GM19397 (cell line): Measurements from ENCODE around the gene RPL38.
"Not testable (repeated sequence)": the region's sequence is repeated elsewhere in the genome, so short reads cannot be mapped to it uniquely, and the experiment has no call there.

Source experiments
- ATAC-seq: cut with Tn5 transposase; IDR thresholded peaks from one replicate; pipeline ENCODE4 v1.9.1; 2021; ENCODE audit warnings: mild to moderate bottlenecking, moderate library complexity; ENCODE audit not compliant: unreplicated experiment

The RPL38 gene

GRCh38 chr17:74182041-74182723, 21.3 kb upstream of the RPL38 start:
- no peak for ATAC-seq

DNA sequence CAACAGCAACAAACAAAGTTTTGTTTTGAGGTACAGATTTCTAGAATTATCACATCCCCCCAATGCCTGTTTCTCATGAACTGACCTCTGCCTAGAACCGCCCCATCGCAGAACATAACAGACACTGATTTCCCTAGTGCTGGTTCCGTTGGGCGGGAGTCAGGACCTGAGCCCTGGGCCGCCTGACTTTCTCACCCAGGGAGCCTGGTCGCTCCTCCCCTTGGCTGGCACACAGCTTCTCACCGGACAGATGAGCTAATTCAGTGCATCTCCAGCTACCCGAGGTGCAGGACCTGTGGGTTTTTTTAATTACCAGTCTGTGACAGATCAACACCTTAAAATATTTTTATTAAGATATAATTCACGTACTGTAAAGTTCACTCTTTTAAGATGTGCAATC, 20.1 kb upstream of the RPL38 start:
- ATAC-seq = no peak

- no peak for ATAC-seq
Measured at GRCh38 chr17:74185571-74186185, 17.8 kb upstream of the RPL38 start.

GRCh38 chr17:74186498-74186897, 17.0 kb upstream of the RPL38 start:
- no peak for ATAC-seq

DNA sequence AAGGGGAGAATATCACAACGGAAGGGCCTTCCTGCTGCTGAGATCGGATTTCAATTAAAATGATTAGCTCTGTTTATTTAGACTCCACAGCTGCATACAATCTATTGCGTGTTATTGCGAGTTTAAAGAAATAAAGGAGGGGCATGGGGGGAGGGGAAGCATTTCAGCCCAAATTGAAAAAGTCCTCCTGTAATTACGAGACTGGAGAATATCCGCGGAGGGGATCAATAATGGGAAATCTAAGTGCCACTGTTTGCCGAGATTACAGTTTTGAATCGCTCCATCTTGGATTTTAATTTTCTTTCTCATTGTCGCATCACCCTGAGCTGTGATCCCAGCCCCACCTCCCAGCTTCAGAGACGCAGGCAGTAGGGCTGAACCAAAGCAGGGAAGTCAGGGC, 15.7 kb upstream of the RPL38 start:
- no peak for ATAC-seq

- ATAC-seq = not testable (repeated sequence)
Measured at GRCh38 chr17:74188687-74189086, 14.8 kb upstream of the RPL38 start.

DNA sequence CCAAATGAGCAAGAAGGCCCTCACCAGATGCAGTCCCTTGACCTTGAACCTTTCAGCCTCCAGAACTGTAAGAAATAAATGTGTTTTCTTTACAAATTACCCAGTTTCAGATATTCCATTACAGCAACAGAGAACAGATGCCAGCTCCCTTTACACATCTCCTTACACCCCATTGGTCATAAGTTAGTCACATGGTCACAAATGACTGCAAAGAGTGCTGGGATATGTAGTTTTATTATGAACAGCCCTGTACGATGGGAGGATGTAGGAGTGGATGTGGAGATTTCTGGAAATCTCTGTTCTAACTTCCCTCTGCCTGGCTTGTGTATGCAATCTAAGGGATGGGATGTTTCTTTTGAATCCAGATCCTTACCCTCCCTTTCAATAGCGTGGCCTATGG, 13.3 kb upstream of the RPL38 start:
- ATAC-seq = no peak

DNA sequence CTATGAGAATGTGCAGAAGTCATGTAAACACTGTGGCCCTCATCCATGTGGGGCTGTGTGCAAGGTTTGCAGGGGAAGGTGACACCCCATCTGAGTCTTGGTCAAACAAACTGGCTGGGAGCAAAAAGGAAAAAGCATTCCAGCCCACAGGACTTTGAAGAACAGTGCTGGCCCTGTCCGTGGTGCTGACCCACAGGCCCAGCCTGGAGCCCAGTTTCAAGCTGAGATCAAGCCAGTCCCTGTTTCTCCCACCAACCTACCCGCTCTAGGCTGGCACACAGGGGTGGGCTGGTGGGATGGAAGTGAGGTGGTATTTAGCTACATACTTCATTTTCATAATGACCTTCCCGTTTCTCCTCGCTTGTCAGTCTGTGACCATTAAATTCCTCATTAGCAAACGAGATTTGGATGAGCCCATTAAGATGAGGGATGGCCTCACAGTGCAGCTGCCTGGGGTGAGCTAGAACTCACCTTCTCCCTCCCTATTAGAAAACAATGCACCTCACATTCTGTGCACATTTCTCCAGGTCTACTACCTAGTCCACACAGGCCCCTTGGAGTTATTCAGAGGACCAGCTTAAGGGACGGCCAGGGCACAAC, 12.6 kb upstream of the RPL38 start:
- no peak for ATAC-seq

DNA sequence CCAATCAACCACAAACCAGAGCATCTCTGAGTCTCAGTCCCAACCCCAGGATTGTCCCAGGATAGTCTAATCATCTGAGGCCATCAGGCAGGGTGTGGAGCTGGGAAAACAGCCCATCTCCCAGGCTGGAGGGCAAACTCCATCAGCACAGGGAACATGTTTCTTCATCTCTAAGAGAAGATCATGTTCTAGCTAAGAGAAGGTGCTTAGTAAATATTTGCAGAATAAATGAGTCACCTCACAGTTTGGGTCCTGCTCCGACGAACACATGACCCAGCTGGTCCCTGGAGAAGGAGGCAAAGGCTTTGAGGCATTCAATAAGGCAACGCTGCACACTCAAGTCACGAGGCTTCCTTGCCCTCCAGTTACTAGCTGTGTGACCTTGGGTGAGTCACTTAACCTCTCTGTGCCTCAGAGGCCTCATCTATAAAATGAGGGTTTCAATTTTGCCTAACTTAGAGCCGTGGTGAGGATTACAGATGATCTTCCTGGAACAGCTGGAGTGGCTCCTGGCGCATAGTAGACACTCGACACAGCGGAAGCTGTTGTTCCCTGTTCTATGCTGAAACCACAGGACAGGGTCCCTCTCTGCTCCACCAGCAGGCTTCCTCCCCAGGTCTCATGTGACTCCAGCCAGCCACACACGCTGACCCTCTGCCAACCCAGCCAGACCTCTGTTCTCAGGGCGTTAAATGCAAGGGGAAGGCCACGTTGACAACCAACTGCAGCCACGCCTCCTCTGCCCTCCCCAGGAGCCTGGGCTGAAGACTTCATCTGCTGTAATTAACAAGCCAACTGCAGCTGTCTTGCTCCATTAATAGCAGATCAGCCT, 10.3 kb upstream of the RPL38 start:
- ATAC-seq = no peak

GRCh38 chr17:74194682-74195081, 8.8 kb upstream of the RPL38 start:
- no peak for ATAC-seq

DNA sequence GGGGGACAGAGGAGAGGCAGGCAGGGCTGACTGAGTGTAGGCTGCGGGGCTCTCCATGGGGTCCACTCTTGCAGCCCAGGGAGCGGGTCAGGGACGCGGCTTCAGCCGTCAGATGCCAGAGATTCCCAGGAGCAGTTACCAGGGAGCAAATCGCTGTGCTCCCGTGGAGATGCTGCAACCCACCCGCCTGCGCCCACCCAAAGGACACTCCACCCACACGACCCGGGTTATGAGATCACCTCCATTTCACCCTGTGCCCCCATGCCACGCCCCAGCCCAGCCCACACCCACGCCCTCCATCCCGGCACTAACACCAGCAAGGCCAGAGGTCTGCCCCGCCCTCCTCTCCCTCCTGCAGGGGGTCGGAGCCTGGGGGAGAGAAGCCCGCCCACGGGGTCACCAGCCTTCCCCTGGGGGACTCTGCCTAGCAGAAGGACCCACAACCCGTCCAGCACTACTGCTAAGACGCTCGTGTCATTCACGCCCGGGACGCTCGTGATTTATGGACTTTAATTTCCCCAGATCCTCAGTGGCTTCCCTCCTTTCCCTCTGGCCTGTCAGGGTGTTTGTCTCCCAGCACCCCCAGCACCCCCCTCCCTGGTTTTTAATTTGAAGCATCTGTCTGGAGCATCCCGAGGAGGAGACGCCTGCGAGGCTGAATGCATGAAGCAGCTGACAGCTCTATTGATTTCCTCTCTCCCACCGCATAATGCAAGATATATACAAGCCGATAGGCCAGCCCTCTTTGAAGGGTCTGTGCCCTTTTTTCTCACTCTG, 6.7 kb upstream of the RPL38 start:
- ATAC-seq = no peak

DNA sequence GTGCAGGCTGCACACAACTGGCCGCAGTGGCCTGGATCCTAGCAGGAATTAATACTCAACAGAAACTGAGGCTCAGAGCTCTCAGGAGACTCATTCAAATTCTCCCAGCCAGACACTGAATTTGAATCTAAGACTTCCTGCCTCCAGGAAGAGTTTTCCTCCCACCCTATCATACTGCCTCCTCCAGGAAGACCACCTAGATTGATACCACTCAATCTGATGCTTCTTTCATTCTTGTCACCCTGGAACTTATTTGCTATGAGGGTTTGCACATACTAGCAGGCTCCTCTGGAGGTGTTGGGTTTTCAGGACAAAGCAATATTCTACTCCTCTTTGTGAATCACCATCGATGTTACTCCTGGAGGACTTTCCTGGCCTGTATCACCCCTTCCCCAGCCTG, 5.7 kb upstream of the RPL38 start:
- no peak for ATAC-seq

DNA sequence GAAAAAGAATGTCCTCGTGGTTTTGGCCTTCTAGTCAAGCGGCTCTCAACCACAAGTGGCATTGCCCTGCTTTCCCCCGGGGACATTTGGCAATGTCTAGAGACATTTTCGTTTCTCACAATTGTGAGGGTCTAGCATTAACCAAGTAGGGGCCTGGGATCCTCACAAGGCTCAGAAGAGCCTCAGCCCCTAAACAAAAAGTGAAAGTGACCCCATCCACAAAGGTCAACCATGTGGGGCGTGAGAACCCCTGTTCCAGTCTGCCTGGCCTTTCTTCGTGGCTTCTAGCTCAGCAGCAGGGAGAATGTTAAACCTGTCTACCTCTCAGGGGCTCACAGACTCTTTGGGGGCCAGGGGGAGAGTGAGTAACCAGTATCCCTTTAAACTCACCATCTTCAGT, 4.8 kb upstream of the RPL38 start:
- ATAC-seq = no peak

- no peak for ATAC-seq
Measured at GRCh38 chr17:74199306-74200092, 4.0 kb upstream of the RPL38 start.

DNA sequence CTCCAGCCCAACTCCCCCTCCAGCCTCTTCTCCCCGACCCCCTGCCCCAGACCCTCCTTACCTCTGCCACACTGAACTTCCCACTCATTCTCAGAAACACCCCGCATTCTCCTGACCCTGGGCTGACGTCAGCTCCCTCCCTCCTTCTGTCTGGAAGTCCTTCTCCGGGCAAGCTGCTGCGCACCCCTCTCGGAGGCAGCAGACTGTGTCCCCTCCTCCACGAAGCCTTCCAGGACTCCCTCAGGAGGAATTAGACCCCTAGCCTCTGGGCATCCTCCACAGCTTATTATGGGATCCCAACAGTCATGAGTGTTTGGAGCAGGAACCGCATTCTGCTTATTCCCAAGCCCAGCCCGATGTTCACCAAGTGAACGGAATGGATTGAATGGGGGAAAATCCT, 3.4 kb upstream of the RPL38 start:
- no peak for ATAC-seq

GRCh38 chr17:74201250-74201649, 2.2 kb upstream of the RPL38 start:
- no peak for ATAC-seq

DNA sequence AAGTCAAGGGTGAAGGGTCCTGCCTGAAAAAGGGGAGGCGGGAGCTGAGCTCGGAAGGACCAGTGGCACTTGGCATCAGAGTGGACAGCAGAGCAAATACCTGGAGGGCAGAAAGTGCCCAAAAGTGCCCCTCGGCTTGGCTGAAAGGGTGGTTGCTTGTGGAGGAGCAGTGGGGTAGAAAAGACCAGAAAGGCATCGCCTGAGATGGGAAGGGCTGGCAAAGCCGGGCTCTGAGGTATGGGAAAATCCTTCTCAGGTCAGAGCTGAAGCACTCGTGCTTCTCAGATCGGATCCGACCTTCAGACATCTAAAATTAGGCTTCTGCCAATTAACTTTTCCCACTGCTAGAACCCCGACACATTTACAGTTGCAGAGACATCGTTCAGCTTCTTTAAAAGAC, 1.5 kb upstream of the RPL38 start:
- no peak for ATAC-seq

DNA sequence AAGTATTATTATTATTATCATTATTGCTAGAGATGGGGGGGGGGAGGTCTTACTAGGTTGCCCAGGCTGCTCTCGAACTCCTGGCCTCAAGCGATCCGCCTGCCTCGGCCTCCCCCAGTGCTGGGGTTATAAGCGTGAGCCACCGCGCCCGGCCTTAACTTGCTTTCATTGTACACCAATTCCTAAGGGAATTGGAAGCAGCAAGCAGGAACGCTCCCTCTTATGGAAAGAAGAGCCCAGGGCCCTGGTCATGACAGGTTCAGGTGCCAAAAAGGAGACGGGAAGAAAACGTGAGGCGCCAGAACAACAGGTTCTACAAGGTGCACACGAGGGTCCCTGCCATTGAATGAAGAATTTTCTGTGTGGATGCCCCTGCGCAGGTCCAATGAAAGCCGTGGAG, 540 bp upstream of the RPL38 start:
- no peak for ATAC-seq

GRCh38 chr17:74204474-74204873, 996 bp downstream of the RPL38 start:
- no peak for ATAC-seq

DNA sequence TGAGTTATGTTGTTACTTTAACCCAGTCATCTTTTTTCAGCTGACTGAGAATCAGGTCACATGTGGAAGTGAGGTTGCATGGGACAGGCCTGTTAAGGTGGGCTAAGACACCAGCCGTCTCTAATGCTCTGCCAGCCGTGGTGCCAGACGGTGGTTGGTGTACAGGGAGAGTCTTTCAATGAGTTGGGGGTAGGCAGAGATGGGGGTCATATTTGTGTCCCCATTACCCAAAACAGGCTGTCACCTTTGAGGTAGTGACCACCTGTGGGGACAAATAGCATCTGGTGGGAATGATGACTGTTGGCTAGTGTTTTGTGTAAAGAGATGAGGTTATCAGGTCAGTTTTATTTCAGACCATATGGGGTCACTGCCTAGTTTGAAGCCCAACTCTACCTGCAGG, 1.8 kb downstream of the RPL38 start:
- no peak for ATAC-seq
